Left ventricle myocardium inferior (tissue), 1 donor: ENCODE results near the gene POMT1. TPM values are rescaled to one million over a fixed set of nuclear protein-coding genes. Genes with fewer than 3 reads are reported as not detected.

ENCODE experiments used
- DNase-seq: peaks from one replicate; pipeline ENCODE4 v3.0.0-alpha.2; 2020
- H3K27ac ChIP-seq: fragments of 200-600 bp; replicated peaks from 2 replicates; pipeline ENCODE4 v1.8.0; 2021
- H3K27me3 ChIP-seq: fragments of 200-600 bp; 2 replicates; pipeline ENCODE4 v1.8.0; 2021; ENCODE audit warnings: low read depth
- H3K36me3 ChIP-seq: fragments of 200-600 bp; 2 replicates; pipeline ENCODE4 v1.8.0; 2021
- H3K4me1 ChIP-seq: fragments of 200-600 bp; 2 replicates; pipeline ENCODE4 v1.8.0; 2021
- H3K4me3 ChIP-seq: fragments of 200-600 bp; 2 replicates; pipeline ENCODE4 v1.8.0; 2021; ENCODE audit warnings: mild to moderate bottlenecking, moderate library complexity
- H3K9me3 ChIP-seq: fragments of 200-600 bp; replicated peaks from 2 replicates; pipeline ENCODE4 v1.8.0; 2021
- CTCF ChIP-seq: fragments of 200-600 bp; IDR thresholded peaks from 2 replicates; pipeline ENCODE4 v1.8.0; 2021; ENCODE audit warnings: antibody characterized with exemption, mild to moderate bottlenecking, borderline replicate concordance
- intact Hi-C: fragments of 100-400 bp; cut with micrococcal nuclease; formaldehyde crosslinking; loops from one replicate; pipeline ENCODE4 v1.11.0; 2022
- total RNA-seq: library from RNA; stranded (reverse); fragmentation: NEBNext Ultra II Directional; extraction: Animal tissue kit (Norgen Biotek cat#: 25700); gene quantifications from one replicate; pipeline ENCODE4 v1.2.1, GENCODE V29; 2021
- donor health status: DM: no; HTN: yes; CAD: no; lungs with severe emphysema.

Gene POMT1
- total RNA-seq, 1 donor from 2014 or later: 19.3 TPM

DNA sequence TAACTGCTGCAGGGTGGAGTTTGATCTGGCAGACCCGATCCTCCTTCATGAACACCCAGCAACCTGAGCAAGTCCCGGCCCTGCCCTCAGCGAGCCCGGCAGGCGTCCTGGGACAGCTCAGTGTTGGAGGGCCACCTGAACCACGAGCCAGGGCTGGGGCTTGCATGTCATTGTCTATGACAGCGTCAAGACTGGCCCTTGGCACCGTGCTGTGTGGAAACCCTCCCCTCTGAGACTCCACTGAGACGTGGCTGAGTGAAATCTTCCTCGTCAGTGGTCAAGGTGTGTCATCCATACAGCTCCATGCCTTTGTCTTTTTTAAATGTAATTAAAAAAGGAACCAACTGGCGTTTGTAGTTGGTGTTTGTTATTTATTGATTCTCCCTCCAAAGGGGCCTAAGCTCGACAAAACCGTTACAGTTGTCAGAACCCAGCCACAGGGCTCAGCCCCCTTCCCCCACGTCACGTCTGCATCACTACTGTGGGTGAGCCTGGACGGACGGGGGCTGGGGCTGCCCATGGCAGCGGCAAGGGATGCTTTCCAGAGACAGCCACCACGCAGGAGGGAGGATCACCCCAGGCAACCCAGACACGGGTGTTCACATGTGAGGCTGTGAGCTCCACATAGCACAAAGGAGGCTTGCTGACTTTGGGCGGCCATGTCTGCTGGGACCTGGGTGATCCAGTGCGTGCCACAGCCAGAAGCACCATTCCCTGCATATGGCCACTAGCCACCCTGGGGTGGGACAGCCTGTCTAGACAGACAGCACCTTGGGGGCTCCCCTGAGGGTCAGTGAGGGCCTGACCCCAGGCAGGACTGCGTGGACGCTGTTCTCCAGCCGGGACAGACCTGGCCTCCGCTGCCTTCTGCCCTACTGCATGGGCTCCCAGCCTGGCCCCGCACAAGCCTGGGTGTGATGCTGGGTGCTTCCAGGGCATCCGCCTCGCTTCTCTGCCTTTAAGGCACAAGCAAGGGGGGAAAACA is 21.0 kb downstream of the POMT1 start:
- no peaks in the 10 kb centered on the region for H3K27me3 ChIP-seq
- H3K4me1 ChIP-seq: peaks cover 12% of the 10 kb centered on the region
- DNase-seq: no peak
- H3K9me3 ChIP-seq: no peaks in the 10 kb centered on the region
- TF ChIP-seq CTCF: no peak
- H3K36me3 ChIP-seq: peaks cover 100% of the 10 kb centered on the region
- intact Hi-C loops: no loop called here
- no peak overlapping the region for H3K4me3 ChIP-seq
- no peak overlapping the region for H3K27ac ChIP-seq

GRCh38 chr9:131524665-131525315 is 22.1 kb downstream of the POMT1 start:
- no peaks in the 10 kb centered on the region for H3K9me3 ChIP-seq
- no peak overlapping the region for H3K27ac ChIP-seq
- intact Hi-C loops: no loop called here
- no peaks in the 10 kb centered on the region for H3K27me3 ChIP-seq
- no peak for TF ChIP-seq CTCF
- H3K4me1 ChIP-seq: peaks cover 6% of the 10 kb centered on the region
- peaks cover 100% of the 10 kb centered on the region for H3K36me3 ChIP-seq
- DNase-seq: no peak
- no peak overlapping the region for H3K4me3 ChIP-seq

DNA sequence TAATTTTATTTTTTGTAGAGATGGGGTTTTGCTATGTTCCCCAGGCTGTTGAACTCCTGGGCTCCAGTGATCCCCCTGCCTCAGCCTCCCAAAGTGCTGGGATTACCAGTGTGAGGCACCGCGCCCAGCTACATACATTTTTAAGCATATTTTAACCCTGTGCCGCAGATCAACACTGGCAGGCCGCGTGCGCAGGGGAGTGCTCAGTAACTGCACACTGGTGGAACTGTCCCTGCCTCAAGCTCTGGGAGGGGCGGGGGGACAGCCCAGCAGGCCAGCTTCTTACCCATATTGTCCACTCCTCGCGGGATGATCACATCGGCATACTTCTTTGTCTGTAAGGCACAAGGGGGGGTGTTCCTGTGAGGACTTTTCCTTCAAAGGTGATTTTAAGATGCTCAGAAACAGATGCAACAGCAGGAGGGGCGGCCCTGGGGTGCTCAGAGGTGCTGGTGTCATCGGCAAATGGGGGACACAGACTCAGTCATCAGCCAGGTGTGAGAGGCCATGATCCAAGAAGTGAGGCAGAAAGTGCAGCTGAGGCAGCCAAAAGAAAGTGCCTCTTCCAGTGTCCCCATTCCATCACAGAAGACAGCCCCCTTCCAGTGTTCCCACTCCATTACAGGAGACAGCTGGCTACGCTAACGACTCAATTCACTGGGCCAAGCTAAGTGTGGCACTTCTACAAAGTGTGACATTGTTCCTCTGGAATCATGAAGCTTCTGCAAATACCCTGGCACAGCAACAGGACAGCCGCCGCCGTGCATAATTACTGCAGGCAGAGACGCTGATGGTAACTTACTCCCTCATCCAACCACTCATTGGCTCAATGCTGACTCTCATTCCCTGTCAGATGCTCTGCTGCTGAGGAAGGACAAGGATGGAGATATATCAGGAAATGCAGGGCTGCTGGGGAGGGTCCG is 23.2 kb downstream of the POMT1 start:
- Histone ChIP-seq H3K36me3 (peaks cover 89% of the 10 kb centered on the region), H3K9me3 (no peaks in the 10 kb centered on the region), H3K4me1 (peaks cover 16% of the 10 kb centered on the region), H3K27me3 (no peaks in the 10 kb centered on the region), H3K4me3 (no peak overlapping the region), H3K27ac (no peak overlapping the region)
- intact Hi-C loops: no loop called here
- TF ChIP-seq CTCF: no peak
- no peak for DNase-seq

GRCh38 chr9:131528186-131528585 is 25.5 kb downstream of the POMT1 start:
- no peak for DNase-seq
- Histone ChIP-seq H3K4me3 (no peak overlapping the region), H3K36me3 (peaks cover 66% of the 10 kb centered on the region), H3K27ac (no peak overlapping the region), H3K27me3 (no peaks in the 10 kb centered on the region), H3K4me1 (peaks cover 23% of the 10 kb centered on the region), H3K9me3 (no peaks in the 10 kb centered on the region)
- intact Hi-C loops: no loop called here
- TF ChIP-seq CTCF: no peak

DNA sequence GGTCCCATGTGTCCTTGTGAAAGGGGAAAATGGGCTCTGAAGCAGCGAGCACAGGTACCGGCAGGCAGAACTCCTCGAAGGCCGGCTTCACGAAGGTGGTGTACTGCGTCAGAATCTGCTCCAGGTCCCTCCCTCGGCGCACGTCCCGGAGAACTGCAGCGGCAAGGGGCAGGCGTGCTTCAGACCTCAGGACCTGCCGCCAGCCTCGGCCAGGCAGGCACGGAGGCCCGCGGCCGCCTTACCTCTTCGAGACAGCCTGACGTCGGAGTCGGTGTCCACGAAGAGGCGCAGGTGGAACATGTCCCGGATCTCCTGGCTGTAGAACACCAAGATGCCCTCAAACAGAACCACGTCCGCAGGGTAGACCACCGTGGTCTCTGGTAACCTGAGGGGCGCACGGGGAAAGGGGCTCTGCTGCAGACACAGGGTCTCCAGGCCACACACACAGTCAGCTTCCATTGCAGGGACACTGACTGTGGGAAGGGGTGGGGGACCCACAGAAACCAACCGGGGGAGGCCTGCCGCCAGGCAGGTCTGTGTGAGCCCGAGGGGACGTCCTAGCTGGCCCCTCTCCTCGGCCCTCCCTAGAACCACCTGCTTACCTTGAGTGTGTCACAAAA is 26.3 kb downstream of the POMT1 start:
- no peak for DNase-seq
- H3K4me1 ChIP-seq: peaks cover 23% of the 10 kb centered on the region
- TF ChIP-seq CTCF: no peak
- no peak overlapping the region for H3K4me3 ChIP-seq
- H3K36me3 ChIP-seq: peaks cover 58% of the 10 kb centered on the region
- H3K27me3 ChIP-seq: no peaks in the 10 kb centered on the region
- intact Hi-C loops: no loop called here
- no peak overlapping the region for H3K27ac ChIP-seq
- H3K9me3 ChIP-seq: no peaks in the 10 kb centered on the region
